HG03457 (cell line): ENCODE results near the gene MDM1.

Source experiments
- ATAC-seq: cut with Tn5 transposase; IDR thresholded peaks from one replicate; pipeline ENCODE4 v1.9.1; 2021; ENCODE audit warnings: moderate number of reproducible peaks; ENCODE audit not compliant: unreplicated experiment

The MDM1 gene

GRCh38 chr12:68326716-68327115 lies 5.4 kb downstream of the MDM1 start:
- ATAC-seq, result no peak

DNA sequence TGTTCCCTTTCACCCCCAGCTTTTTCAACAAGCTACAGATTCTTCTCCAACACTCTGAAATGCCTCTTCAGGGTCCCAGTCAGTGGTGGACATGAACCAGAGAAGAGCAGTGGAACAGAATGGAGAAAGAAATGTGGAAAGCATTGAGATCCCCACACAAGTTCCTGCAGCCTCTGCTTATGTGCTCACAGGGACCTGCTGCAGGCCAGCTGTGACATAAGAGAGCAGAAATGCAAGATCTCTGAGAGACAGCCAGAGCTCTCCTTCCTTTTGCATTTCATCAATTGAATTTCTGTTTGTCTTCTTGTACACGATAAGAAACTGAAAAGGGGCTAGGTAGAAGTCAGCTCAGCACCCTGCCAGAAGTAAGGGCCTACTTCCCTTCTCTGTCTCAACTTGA lies 6.2 kb downstream of the MDM1 start:
- no peak for ATAC-seq

DNA sequence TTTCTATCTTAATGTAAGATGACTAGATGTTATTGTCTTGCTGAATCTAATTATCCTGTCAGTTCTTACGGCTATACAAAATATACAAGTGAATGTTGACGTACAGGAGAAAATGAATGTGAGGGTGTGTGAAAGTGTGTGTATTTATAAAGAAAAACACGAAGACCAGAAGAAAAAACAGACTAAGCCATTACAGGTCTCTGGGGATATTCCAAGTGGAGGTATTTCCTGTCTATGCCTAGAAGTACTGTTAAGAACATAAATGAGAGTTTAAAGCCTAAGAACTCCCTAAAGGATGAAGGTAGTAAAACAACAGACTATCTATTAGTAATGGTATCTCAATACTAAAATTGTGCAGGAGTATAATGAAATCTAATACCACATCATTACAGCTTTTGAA lies 7.6 kb downstream of the MDM1 start:
- no peak for ATAC-seq

GRCh38 chr12:68321140-68321539 lies 11.0 kb downstream of the MDM1 start:
- ATAC-seq, result no peak

GRCh38 chr12:68319988-68320623 lies 12.1 kb downstream of the MDM1 start:
- ATAC-seq, result no peak

DNA sequence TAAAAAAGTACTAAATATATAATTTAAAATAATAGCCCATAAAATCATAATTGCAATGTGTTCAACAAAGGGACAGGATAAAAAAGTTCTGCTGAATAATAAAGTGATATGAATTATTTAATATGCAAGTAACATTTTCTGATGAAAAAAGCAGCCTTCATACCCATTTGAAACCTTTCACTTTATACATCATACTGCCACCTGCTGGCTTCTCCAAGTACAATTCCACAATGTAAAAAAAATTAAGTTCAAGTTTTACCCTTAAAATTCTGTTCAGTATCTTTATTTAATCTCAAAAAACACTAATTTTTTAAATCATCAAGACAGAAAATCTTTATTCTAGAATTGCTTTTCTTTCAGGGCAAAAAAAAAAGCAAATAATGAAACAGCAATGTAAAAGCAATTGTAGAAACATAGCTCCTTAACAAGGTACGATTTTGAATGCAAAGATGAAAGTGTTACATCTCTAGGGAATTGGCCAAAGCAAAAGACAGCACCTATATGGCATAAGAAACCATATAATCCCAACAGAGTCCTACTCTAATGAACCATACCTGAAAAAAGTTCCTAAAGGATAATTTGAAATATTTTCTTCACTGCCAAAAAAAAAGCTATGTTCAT lies 15.0 kb downstream of the MDM1 start:
- ATAC-seq, result no peak

DNA sequence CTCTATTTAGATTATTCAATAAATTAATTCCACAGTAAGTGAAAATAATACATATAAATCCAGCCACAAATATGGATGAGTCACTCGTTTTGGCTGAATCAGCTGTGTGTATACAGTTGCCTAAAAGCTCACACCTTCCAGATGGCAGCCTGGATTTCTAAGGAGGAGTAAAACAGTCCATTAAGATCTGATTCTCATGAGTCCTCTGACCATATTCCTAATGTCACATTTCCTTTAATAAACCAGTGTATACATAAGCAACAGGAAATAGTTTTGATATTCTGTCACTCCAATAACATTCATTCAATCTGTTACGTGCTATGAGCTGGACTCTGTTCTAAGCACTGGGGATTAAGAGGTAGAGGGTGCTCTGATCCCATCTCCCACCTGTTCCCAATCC lies 21.8 kb downstream of the MDM1 start:
- ATAC-seq, result no peak

GRCh38 chr12:68306564-68306963 lies 25.6 kb downstream of the MDM1 start:
- ATAC-seq, result no peak

DNA sequence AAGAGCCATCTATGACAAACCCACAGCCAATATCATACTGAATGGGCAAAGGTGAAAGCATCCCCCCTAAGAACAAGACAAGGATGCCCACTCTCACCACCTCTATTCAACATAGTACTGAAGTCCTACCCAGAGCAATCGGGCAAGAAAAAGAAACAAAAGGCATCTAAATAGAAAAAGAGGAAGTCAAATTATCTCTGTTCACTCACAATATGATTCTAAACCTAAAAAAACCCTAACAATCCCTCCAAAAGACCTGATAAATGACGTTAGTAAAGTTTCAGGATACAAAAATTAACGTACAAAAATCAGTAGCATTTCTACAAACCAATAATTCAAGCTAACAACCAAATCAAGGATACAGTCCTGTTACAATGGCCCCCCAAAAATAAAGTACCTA lies 26.9 kb downstream of the MDM1 start:
- ATAC-seq, result no peak

DNA sequence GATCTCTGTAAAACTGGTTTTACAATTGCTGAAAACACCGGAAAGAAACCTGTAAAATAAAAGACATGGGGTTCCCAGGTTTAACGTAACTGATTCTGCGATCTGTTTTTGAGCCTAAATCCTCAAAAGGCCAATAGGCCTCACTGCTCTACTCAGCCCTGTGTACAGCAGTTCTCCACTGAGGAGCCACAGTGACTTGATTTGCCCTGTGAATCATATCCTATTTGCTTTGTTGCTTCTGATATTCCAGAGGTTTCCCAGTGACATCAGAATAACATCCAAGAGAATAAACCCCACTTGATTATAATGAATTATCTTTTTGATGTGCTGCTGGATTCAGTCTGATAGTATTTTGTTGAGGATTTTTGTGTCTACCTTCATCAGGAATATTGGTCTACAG lies 27.5 kb downstream of the MDM1 start:
- ATAC-seq, result no peak

- ATAC-seq, result no peak
Observed at GRCh38 chr12:68303850-68304249, 28.3 kb downstream of the MDM1 start.

- no peak for ATAC-seq
Observed at GRCh38 chr12:68297929-68298328, 34.2 kb downstream of the MDM1 start.

GRCh38 chr12:68294251-68294650 lies 37.9 kb downstream of the MDM1 start:
- no peak for ATAC-seq

DNA sequence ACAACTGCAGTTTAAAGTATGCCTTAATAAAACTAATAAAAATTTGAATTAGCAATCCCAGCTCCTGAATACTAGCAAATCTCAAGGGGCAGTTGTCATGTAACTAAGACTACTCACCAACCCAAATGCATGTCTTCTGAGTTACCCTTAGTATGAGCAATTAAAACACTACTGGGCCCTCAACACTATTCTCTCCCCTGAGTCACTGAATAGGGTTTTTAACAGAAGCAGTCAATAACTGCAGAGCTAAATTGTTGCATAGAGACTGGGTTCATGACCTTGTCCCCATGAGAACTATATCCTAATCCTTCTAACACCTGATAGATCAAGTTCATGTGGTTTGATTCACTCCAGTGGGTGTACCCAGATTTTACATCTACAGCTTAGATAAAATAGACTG lies 38.8 kb downstream of the MDM1 start:
- no peak for ATAC-seq

DNA sequence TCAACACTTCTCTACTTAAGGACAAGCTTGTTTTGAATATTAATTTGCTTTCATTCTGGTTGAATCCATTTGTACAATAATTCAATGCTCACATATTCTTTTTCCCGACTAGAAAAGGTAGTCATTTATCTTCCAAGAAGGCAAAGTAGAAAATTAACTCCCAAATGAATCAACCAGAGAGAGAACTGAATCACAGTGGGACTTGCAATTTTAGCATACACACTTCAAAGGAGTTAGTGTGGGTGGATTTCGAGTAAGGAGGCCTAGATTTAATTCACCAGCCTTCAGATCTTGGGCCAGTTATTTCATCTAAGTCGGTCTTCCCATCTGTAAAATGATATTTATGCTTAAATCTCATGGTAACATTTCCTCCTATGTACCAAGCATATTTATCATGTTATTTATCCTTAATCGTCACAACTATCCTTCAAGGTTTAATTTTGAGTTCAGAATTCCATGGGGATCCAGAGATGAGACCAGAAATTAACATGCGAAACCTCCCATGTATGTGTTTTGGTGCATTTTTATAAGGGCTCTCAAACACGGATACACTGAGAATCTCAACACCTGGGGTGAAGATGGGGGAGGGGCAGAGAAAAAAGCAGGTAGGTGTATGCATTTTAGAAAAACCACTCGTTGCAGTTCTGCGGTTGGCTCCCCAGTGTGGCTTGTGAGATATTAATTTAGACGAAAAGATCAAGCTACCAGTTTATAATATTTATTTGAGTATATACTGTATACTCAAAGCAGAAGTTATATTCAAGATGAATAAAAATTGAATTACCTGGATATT lies 39.8 kb downstream of the MDM1 start:
- no peak for ATAC-seq

- no peak for ATAC-seq
Observed at GRCh38 chr12:68291396-68292036, 40.6 kb downstream of the MDM1 start.

GRCh38 chr12:68290126-68290525 lies 42.0 kb downstream of the MDM1 start:
- ATAC-seq, result peak; percentile 90

DNA sequence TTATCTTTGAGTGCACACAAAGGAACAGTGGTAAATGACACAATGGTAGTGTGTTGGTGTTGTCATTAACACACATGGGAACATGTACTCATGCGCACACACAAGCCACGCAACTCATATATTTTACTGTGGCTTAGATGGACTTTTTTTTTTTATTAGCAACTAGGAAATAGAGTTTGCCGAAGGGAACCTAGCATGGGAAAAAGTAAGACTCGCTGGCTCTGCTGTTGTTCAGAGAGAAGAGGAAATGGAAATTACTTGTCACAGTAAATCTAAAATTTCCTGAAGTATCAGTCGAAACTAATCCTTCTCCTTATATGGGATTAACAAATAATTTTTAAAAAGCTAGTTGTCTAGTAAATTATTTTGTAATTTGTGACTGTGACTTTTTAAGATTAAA lies 45.1 kb downstream of the MDM1 start:
- ATAC-seq, result no peak

- ATAC-seq, result no peak
Observed at GRCh38 chr12:68286396-68286795, 45.8 kb downstream of the MDM1 start.

- ATAC-seq, result no peak
Observed at GRCh38 chr12:68285541-68285940, 46.6 kb downstream of the MDM1 start.

DNA sequence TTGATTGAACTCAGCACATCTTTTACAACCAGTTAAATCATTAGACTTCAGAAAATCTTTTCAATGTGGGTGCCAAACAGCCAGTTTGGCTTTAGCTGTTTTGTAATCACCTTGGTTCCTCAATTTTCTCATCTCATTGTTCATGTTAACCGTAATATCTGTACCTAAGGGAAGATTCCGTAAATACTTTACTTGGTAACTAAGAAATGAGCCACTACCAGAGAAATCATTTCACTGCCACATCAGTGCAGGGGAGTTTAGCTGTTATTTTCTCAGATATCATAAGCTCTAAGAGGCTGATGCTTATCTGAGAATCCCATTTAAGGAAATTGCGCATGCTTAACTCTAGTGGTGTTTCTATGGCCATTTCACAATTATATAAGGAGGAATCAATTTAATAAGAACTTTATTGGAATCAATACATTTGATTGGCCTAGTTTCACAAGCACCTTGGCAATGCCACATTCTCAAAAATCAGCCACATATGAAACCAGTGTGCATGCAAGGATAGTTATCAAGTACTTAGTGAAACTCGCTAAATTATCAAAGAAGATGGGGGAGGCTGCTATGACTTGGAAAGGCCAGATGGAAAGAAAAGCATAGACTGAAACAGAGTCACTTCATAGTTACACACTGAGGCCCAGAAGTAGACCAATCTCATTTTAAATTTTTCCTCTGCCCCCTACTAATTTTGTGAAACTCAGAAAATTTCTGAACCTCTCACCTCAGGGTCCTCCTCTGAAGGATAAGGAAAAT lies 50.7 kb downstream of the MDM1 start:
- no peak for ATAC-seq
